ENCODE data around the gene GLS.

- TF ChIP-seq, protein P1, sequence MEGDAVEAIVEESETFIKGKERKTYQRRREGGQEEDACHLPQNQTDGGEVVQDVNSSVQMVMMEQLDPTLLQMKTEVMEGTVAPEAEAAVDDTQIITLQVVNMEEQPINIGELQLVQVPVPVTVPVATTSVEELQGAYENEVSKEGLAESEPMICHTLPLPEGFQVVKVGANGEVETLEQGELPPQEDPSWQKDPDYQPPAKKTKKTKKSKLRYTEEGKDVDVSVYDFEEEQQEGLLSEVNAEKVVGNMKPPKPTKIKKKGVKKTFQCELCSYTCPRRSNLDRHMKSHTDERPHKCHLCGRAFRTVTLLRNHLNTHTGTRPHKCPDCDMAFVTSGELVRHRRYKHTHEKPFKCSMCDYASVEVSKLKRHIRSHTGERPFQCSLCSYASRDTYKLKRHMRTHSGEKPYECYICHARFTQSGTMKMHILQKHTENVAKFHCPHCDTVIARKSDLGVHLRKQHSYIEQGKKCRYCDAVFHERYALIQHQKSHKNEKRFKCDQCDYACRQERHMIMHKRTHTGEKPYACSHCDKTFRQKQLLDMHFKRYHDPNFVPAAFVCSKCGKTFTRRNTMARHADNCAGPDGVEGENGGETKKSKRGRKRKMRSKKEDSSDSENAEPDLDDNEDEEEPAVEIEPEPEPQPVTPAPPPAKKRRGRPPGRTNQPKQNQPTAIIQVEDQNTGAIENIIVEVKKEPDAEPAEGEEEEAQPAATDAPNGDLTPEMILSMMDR (IDR thresholded peaks at IDR 0.05; ENCODE audit: insufficient read depth, low read length): no peak
- TF ChIP-seq POLR2AphosphoS5 (IDR thresholded peaks at IDR 0.05; ENCODE audit: low read depth): no peak
These were observed 107.3 kb downstream of the GLS start for GRCh38 chr2:190987938-190988337.
